ENCODE data around the gene COL4A3. TPM values are rescaled to one million over a fixed set of nuclear protein-coding genes. Genes with fewer than 3 reads are reported as not detected.

The COL4A3 gene
- total and polyA plus RNA-seq, 11 donors, result 0.55 to 6.9 (median 1.9) TPM

DNA sequence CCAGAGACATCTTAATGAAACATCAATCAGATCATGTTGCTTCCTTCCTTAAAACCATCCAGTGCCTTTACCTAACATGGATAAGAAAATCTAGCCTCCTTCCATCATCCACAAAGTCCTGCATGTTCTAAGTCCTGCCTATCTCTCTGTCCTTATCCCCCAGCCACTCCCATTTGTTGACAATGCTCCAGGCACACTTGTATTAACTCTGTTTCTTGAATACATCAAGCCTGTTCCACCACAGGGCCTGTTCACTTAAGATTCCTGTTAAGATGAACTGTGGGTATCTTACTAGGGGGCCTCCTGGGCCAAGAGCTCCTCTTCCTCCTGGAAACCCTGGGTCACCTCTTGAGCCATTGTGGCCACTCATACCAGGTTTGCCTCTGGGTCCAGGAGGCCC lies 46.1 kb upstream of the COL4A3 start:
- H3K4me3 ChIP-seq, result no peak overlapping the region
- no peak for ATAC-seq

DNA sequence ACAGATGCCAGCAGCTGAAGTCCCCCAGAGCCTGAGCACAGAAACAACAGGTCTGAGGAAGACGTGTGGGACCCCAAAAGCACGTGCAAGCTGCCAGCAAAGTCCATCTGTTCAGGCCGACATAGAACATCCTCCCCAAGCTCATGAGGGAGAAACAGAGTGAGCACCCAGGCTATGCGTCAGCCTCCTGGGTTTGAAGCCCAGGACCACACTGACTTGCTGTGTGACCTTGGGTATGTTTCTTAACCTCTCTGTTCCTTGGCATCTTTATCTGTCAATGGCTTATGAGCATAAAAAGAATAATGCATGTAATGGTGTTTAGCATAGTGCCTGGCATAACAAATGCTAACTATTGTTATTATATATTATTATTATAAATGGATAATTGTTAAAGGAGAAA lies 40.7 kb upstream of the COL4A3 start:
- Histone ChIP-seq H3K36me3 (peaks cover 0 to 24% (median 0%) of the 10 kb centered on the region in 9 donors), H3K27me3 (no peaks in the 10 kb centered on the region), H3K9me3 (no peaks in the 10 kb centered on the region), H3K27ac (no peak overlapping the region), H3K4me3 (no peak overlapping the region), H3K4me1 (peaks cover 0 to 8% (median 0%) of the 10 kb centered on the region in 12 donors)
- DNase-seq, result no peak
- intact Hi-C loops (cut with DNase I), result no loop called here
- WGBS, 4 donors, result 68 to 84% (median 79%) methylated on average over 4 of the region's 4 CpGs
- ATAC-seq, result no peak
- TF ChIP-seq POLR2A (IDR thresholded peaks at IDR 0.05), result no peak
- TF ChIP-seq, protein P1, sequence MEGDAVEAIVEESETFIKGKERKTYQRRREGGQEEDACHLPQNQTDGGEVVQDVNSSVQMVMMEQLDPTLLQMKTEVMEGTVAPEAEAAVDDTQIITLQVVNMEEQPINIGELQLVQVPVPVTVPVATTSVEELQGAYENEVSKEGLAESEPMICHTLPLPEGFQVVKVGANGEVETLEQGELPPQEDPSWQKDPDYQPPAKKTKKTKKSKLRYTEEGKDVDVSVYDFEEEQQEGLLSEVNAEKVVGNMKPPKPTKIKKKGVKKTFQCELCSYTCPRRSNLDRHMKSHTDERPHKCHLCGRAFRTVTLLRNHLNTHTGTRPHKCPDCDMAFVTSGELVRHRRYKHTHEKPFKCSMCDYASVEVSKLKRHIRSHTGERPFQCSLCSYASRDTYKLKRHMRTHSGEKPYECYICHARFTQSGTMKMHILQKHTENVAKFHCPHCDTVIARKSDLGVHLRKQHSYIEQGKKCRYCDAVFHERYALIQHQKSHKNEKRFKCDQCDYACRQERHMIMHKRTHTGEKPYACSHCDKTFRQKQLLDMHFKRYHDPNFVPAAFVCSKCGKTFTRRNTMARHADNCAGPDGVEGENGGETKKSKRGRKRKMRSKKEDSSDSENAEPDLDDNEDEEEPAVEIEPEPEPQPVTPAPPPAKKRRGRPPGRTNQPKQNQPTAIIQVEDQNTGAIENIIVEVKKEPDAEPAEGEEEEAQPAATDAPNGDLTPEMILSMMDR (IDR thresholded peaks at IDR 0.05), result no peak

More for the DNA sequence above, 46.1 kb upstream of the COL4A3 start:
- intact Hi-C loops (cut with DNase I), result no loop called here
- Histone ChIP-seq H3K27ac (no peak overlapping the region), H3K4me1 (no peaks in the 10 kb centered on the region), H3K27me3 (no peaks in the 10 kb centered on the region), H3K9me3 (no peaks in the 10 kb centered on the region), H3K36me3 (peaks cover 0 to 60% (median 0%) of the 10 kb centered on the region in 9 donors)
- no peak for DNase-seq
- TF ChIP-seq, protein P1 (IDR thresholded peaks at IDR 0.05), result no peak
- TF ChIP-seq POLR2A (IDR thresholded peaks at IDR 0.05), result no peak

GRCh38 chr2:227124811-227125210 lies 39.6 kb upstream of the COL4A3 start:
- intact Hi-C loops (cut with DNase I), result no loop called here
- Histone ChIP-seq H3K4me3 (no peak overlapping the region), H3K27me3 (peaks cover 0 to 3% (median 0%) of the 10 kb centered on the region in 9 donors), H3K4me1 (peaks cover 0 to 8% (median 0%) of the 10 kb centered on the region in 12 donors), H3K27ac (no peak overlapping the region), H3K36me3 (peaks cover 0 to 14% (median 0%) of the 10 kb centered on the region in 9 donors), H3K9me3 (no peaks in the 10 kb centered on the region)
- TF ChIP-seq, protein P1 (IDR thresholded peaks at IDR 0.05), result no peak
- TF ChIP-seq POLR2A (IDR thresholded peaks at IDR 0.05), result no peak
- ATAC-seq, result no peak
- 72 to 81% (median 75%) methylated on average over 2 of the region's 2 CpGs for WGBS, 4 donors
- no peak for DNase-seq

DNA sequence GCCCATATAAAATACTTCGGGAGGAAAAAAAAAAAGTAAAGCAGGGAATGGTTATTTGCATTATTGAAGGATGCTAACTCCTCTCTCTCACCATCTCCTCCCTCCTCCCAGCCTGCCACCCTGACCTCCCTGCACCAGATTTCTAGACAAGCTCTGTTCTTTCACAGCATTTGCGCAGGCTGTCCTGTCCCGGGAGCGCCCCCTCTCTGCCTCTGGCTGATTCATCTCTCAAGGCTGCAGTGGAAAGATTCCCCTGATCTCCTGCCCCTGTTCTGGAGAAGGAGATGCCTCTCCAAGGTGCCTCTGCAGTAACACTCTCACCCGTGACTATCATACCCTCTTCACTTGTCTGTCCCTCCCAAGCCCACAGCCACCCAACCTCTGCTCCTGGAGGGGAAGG lies 38.9 kb upstream of the COL4A3 start:
- 56 to 78% (median 64%) methylated on average over 5 of the region's 5 CpGs for WGBS, 4 donors
- Histone ChIP-seq H3K27me3 (peaks cover 0 to 3% (median 0%) of the 10 kb centered on the region in 9 donors), H3K36me3 (peaks cover 0 to 7% (median 0%) of the 10 kb centered on the region in 9 donors), H3K4me3 (no peak overlapping the region), H3K27ac (no peak overlapping the region), H3K9me3 (no peaks in the 10 kb centered on the region), H3K4me1 (peaks cover 0 to 8% (median 0%) of the 10 kb centered on the region in 12 donors)
- TF ChIP-seq, protein P1 (IDR thresholded peaks at IDR 0.05), result no peak
- TF ChIP-seq POLR2A (IDR thresholded peaks at IDR 0.05), result no peak
- intact Hi-C loops (cut with DNase I), result no loop called here
- ATAC-seq, result no peak
- no peak for DNase-seq

Data from heart left ventricle (tissue), 16 donors.